GM19372 (cell line): ENCODE measurements around the gene TMIGD1.

Experiments
- ATAC-seq: cut with Tn5 transposase; IDR thresholded peaks from one replicate; pipeline ENCODE4 v1.9.1; 2021; ENCODE audit warnings: mild to moderate bottlenecking, low read depth, moderate library complexity; ENCODE audit not compliant: unreplicated experiment

The TMIGD1 gene

DNA sequence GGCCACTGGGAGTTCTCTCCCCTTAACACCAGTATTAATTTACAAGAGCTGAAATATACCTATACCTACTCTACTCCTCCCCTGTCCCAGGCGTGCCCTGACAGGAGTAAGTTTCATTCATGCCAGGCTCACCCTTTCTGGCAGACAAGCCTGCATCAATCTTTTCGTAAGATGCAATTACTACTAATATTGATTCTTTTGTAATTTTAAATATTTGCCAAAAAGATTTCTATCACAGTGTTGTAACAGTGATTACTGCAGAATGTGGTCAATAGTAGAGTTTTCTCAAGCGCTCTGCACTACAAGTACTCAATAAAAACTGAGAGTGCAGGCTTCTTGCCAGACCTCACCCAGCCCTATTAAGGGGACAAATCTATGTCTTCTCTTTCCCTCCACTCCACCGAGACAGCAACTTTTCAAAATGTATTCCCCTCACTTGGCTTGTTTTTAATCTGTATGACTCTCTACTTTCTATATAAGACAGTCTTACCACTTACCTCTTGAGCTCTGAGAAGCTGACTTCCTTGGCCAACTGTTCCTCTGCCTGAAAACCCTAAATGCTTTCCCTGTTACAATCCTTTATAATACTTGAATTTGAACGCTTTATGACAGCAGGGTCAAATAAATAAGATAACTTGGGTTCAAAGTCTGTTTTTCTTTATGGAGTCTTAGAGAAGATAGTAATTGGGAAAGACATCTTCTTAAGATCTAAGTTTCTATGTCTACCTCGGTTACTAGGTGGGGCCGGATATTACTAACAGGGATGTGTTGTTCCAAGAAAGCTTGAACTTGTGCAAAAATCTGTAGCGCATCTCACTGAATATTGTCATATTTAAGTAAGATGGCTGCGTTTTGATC is at the start of gene TMIGD1:
TMIGD1 (minus strand) TSS at position 555 of the 858 bp plus-strand sequence. CDS start 1,924 bp downstream, outside the sequence.
- ATAC-seq = no peak

- ATAC-seq = no peak
Observed at GRCh38 chr17:30382345-30382744, 48.5 kb upstream of the TMIGD1 start.

- ATAC-seq = no peak
Observed at GRCh38 chr17:30381340-30381659, 47.4 kb upstream of the TMIGD1 start.

GRCh38 chr17:30380643-30381339 is 46.9 kb upstream of the TMIGD1 start:
- no peak for ATAC-seq

DNA sequence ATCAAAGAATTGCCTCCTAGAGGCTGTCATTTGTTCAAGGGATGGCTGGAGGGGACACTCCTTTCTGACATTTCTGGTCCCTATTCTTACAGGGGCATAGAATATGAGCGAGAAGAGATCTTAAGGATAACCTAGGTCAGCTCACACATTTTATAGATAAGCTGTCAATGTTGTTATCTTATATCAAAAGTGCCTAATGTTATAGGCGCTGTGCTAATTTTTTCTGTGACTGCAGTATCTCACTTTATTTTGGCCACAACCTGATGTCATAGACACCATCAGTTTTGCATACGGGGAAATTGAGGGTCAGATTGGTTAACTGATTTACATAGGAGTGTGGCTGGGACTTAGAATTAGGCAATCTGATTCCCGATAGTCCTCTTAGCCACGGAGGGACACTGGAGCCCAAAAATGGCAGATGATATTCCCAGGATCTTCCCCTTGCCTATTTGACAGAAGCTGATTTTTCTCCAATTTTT is 46.1 kb upstream of the TMIGD1 start:
- ATAC-seq = no peak

GRCh38 chr17:30379303-30379902 is 45.5 kb upstream of the TMIGD1 start:
- no peak for ATAC-seq

GRCh38 chr17:30378825-30379302 is 45.0 kb upstream of the TMIGD1 start, which contains the start of gene CPD:
TSS of gene CPD (plus strand) at chr17:30378927. CDS start at chr17:30378981, 54 bp downstream.
- peak; percentile 86 for ATAC-seq

DNA sequence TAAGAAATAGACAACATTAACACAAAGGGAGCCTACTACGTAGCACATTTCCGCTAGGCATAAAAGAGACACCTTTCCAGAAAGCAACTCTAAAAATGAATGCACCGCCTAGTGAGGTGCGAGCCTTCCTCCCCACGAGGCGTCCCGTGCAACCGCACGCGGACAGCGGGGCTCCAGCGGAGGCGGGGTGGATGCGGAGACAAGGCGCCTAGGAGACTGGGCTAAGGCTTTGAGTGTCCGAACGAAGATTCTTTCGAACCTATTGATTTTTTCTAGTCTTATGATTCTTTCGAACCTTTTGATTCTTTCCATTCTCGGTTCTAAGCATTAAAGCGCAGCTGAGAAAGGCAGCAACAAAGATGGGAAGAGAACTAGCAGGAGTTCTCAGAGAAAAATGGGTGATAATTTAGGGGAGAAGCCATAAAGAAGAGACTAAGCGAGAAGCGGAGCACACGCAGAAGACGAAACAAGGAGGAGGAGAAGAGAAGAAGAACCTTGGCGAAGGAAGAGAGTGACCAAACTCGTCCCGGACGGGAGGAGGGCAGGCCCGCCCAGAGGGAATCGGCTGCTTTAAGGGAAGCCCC is 44.5 kb upstream of the TMIGD1 start:
- ATAC-seq = peak; percentile 7

DNA sequence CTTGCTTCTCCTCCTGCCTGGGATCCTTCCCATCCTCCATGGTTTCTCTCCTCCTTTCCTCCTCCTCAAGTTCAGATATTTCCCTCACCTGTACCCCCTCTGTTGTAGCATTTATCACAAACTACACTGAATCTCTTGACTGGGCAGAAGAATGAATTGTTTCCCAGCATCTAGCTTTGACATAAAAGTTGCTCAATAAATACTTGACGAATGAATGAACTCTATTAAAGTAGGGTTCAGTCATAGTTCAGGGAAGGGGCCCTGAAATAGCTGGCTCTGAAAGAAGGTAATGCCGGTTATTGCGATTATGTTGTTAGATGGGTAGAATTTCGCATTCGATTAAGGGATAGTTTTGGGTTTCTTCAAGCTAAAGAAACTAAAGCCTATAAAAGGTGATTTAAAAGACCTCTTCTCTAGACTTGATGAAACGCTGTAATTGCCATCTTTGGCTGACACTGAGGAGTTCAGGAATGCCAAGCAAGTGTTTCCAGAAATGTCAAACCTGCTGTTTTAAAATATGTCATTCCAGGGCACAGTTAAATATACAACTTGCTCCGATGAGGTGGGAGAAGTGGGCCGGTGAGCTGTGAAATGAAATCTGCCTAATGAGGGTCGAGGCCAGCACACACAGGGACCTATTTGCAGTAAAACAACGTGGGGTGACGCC is 43.9 kb upstream of the TMIGD1 start:
- ATAC-seq = no peak

GRCh38 chr17:30376621-30377452 is 43.0 kb upstream of the TMIGD1 start:
- ATAC-seq = no peak

DNA sequence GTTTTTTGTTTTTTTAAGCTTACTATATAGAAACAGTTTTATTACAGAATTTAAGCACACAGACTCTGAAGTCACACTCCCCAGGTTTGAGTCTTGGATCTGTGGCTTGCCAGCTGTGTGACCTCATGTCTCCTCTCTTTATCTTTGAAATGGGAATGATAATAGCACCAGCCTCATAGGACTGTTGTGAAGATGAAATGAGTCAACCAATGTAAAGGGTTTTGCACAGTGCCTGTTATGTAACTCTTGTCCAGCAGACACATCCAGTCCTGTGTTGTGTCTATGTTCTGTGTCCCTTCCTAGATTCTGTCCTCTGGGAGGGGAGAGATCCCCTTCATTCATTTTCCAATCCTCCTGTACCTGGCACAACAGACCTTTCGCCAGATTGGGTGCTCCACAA is 41.8 kb upstream of the TMIGD1 start:
- no peak for ATAC-seq

DNA sequence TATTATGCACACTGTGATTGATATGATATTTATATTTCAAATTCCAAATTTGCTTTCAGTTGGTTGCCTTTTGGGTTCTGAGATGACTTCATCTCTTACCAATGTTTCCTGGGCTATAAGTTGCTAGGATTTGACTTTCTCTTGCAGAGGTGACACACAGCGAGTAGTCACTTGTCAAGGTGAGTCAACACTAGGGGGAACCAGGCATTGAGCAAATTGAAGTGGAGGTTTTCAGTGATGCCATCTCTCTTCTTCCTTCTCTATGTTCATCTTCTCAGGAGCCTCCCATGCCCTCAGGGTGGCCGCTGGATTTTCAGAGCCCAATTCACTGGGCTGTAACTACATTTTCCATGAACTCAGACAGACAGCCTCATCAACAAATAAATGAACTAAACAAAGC is 38.9 kb upstream of the TMIGD1 start:
- ATAC-seq = no peak

- ATAC-seq = no peak
Observed at GRCh38 chr17:30369995-30370394, 36.1 kb upstream of the TMIGD1 start.

- no peak for ATAC-seq
Observed at GRCh38 chr17:30368912-30369720, 35.3 kb upstream of the TMIGD1 start.

- ATAC-seq = no peak
Observed at GRCh38 chr17:30366536-30366935, 32.7 kb upstream of the TMIGD1 start.

DNA sequence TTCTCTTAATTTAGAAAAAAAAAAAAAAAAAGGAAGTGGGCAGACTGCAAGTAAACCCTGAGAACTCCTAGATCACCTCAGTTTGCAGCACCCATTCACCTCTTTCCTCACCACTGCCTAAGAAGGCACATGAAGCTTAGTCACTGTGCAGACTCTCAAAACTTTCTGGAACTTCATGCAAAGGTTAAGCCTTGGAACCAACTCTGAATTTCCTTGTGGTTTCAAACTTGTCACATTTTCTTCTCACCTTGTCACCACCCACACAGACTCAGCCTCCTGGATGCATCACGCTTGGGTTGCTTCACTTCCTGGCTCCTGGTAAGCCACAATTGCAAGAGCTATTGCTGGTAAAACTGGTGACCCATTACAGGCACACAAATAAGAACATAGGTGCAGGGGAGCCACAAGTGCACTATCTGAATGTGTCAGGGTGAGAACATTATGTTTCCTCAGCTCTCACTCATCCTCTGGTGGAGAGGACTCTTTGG is 29.9 kb upstream of the TMIGD1 start:
- no peak for ATAC-seq

DNA sequence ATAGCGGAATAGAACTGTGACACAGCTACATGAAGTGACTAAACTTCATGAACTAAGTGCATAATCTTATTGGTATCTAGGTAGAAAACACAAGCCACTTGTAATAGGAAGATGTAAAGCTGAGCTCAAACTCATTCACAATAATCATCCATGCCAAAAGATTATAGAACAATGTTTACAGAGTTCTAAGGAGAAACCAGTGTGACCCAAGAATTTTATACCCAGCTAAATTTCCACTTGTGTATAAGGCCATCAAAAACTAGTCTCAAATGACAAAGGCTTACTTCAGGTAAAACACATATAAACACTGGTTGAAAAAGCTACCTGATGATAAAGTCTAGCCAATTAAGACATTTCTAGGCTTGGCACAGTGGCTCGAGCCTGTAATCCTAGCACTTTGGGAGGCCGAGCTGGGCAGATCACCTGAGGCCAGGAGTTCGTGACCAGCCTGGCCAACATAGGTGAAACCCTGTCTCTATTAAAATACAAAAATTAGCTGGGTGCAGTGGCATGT is 28.0 kb upstream of the TMIGD1 start:
- no peak for ATAC-seq
